ENCODE measurements around the gene KCNC4.
A peak's percentile ranks its signal among the peaks of the same experiment; 100 is the strongest.

Gene KCNC4

GRCh38 chr1:110209715-110210603 is at the start of gene KCNC4:
Gene KCNC4, plus strand, starts transcription at chr1:110210314. Its CDS starts 1,186 bp downstream, at chr1:110211500.
- H3K27ac ChIP-seq: peak within 1 kb of the TSS; percentile 48 to 92 (median 83)
- peak within 1 kb of the TSS; percentile 60 to 90 (median 68) for H3K4me3 ChIP-seq

DNA sequence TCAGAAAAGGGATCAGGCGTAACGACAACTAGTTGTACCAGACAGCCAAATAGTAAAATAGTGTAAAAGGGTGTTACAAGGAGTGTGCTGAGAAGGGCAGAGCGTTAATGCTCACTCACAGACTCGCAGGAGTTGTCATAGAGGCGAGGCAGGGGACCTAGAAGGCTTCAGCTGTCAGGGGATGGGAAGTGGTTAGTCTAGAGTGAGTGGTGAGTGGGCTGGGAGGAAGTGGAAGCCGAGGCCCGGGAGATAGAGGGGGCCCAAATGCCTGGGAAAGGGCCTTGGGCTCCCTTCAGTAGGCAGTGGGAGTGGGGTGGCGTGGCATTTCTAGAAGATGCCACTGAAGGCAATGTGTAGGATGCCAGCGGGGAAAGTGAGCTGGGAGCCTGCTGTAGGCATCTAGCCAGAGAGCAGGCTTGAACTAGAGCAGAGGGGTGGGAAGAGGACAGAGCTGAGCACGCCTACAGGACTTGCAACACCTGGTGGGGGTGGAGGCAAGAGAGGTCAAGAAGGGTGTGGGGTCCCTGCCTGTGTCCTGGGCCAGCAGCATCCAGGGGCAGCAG is 49.5 kb upstream of the KCNC4 start:
- Histone ChIP-seq H3K4me3 (no peak overlapping the region), H3K27ac (no peak overlapping the region)

- H3K27ac ChIP-seq: no peak overlapping the region
- H3K4me3 ChIP-seq: no peak overlapping the region
Observed at GRCh38 chr1:110161165-110161564, 48.9 kb upstream of the KCNC4 start.

- Histone ChIP-seq H3K4me3 (no peak overlapping the region), H3K27ac (no peak overlapping the region)
Observed at GRCh38 chr1:110161849-110162248, 48.3 kb upstream of the KCNC4 start.

- Histone ChIP-seq H3K27ac (no peak overlapping the region), H3K4me3 (no peak overlapping the region)
Observed at GRCh38 chr1:110163591-110163990, 46.5 kb upstream of the KCNC4 start.

DNA sequence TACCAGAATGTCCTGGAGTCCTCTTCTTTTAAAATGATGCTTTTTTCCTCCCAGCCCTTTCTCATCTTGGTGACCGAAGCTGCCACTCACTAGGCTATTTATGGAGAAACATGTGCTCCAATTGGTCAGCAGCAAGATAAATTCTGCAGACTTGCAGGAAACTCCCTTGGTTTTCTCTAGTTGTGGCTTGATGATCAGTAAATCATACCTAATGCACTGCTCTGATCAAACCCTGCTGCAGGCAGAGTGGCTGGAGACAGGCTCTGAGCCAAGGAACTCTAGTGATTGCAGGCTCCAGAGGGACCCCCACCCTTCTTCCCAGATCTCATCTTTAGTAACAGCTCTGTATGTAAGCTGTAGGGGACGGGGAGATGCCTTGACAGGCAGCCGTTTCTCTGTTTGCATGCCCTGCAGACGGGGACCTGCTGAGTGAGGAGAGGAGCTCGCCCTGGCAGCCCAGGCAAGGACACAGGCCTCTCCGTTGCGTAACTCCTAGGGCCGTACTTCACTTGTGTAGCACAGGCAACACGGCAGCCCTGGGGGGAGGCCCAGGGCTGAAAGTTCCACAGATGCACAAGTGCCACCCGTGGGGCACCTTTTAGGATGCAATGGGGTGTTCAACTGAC is 45.3 kb upstream of the KCNC4 start:
- Histone ChIP-seq H3K27ac (no peak overlapping the region), H3K4me3 (no peak overlapping the region)

GRCh38 chr1:110165761-110166231 is 44.3 kb upstream of the KCNC4 start:
- Histone ChIP-seq H3K4me3 (no peak overlapping the region), H3K27ac (no peak overlapping the region)

DNA sequence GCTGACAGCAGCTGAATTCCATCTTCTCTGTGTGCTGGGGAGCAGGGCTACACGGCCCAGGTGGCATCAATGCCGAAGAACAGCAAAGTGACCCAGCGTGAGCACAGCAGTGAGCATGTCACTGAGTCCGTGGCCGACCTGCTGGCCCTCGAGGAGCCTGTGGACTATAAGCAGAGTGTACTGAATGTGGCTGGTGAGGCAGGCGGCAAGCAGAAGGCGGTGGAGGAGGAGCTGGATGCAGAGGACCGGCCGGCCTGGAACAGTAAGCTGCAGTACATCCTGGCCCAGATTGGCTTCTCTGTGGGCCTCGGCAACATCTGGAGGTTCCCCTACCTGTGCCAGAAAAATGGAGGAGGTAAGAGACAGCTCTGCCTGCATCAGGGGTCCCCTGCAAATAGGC is 43.3 kb upstream of the KCNC4 start:
- no peak overlapping the region for H3K27ac ChIP-seq

GRCh38 chr1:110170766-110171733 is 39.1 kb upstream of the KCNC4 start:
- no peak overlapping the region for H3K27ac ChIP-seq

More for the DNA sequence above, 43.3 kb upstream of the KCNC4 start:
- H3K4me3 ChIP-seq: no peak overlapping the region

DNA sequence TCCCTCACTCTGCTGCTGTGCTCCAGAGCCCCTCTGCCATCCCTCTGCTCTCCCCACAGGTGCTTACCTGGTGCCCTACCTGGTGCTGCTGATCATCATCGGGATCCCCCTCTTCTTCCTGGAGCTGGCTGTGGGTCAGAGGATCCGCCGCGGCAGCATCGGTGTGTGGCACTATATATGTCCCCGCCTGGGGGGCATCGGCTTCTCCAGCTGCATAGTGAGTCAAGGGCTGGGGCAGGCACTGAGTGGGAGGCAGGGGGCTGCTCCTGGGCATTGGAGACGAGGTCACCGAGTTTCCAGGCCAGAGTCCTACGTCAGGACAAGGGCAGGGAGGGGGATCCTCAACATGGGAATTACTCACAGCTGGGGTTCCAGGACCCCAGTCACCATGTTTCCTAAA is 38.1 kb upstream of the KCNC4 start:
- H3K27ac ChIP-seq: no peak overlapping the region
- no peak overlapping the region for H3K4me3 ChIP-seq

More at GRCh38 chr1:110170766-110171733, 39.1 kb upstream of the KCNC4 start:
- H3K4me3 ChIP-seq: no peak overlapping the region

DNA sequence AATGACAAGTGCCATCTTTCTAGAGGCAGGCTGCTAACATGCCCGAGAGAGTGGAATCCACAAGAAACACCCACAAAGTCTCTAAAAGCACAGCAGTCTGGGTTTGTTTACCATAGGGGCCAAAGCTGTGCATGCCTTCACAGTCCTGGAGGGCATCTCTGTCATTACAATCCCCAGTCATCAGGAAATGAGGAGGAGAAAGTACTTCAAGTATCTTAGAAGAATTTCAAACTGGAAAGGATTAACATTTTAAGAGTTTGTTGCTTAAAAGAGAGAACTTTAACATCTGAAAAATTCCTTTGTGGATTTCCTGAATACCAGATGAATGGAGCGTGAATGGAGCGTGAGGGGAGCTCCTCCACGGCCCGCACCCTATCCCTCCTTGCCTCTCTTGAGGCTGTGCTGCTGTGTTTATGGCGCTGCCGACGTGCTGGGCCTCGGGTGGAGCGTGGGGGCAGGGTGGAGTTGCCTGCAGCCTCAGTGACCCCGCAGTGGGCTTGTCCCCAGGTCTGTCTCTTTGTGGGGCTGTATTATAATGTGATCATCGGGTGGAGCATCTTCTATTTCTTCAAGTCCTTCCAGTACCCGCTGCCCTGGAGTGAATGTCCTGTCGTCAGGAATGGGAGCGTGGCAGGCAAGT is 36.5 kb upstream of the KCNC4 start:
- H3K27ac ChIP-seq: no peak overlapping the region
- H3K4me3 ChIP-seq: no peak overlapping the region

DNA sequence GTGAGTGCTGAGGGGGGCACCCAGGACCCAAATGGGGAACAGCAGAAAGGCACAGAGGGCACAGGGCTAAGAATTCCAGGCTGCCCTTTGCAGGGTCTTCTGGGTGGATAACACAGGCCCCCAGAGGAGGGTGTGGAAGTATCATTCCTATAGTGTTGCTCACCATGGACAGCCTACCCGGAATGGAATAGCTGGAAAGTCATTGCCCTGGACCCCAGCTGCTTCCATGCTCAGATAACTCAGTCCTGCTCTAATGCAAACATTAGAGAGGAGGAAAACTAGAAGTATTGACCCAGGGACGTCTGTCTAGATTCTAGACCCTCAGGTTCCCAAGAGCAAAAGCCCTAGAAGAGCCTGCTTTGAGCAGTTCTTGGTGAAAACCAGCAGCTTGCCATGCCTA is 35.2 kb upstream of the KCNC4 start:
- H3K4me3 ChIP-seq: no peak overlapping the region
- no peak overlapping the region for H3K27ac ChIP-seq

DNA sequence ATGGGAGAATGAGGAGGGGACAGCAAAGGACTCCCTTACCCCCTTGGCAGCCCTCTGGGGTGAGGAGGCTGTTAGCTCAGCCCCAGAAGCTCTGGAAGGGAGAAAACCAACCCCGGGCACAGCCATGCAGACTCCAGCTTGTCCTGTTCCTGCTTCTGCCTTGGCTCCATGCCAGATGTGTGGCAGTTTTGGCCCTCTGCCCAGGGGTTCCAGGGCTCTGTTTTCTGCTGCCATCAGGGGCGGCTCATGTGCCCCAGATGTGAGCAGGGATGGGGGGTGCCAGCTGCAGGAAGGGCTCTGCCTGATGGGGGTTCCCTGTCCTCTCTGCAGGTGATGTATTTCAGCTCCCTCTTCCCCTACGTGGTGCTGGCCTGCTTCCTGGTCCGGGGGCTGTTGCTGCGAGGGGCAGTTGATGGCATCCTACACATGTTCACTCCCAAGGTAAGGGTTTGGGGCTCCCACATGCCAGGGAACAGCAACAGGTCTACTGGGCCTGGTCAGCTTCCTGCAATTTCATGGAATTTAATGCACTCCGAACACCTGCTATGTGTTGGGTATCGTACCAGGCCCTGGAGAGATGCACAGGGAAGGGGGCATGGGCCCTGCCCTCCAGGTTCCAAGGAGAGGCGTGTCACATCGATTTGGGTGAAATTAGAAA is 33.7 kb upstream of the KCNC4 start:
- H3K4me3 ChIP-seq: no peak overlapping the region
- no peak overlapping the region for H3K27ac ChIP-seq

- H3K27ac ChIP-seq: no peak overlapping the region
- no peak overlapping the region for H3K4me3 ChIP-seq
Observed at GRCh38 chr1:110177775-110178174, 32.3 kb upstream of the KCNC4 start.

DNA sequence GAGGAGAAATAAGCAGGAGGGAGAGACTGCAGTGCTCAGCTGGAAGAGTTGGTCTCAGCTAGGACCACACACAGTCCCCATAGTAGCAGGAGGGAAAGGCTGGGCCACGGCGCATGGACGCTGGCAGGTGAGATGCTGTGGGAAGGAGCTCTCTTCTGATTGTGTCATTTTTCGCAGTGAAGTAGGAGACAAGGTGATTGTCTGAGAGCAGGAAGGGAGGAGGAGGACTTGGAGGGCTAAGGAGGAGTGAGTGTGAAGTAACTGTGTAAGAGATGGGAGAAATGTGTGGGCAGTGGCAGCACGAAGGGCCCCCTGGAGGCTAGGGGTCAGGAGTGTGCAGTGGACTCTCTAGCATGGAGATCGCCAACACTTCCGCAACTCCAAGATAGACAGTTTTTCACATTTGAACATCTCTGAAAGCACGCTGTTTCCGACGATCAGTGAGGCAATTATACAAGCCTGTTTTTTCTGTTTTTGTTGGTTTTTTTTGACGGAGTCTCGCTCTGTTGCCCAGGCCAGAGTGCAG is 26.4 kb upstream of the KCNC4 start:
- Histone ChIP-seq H3K4me3 (no peak overlapping the region), H3K27ac (no peak overlapping the region)

GRCh38 chr1:110184446-110184845 is 25.7 kb upstream of the KCNC4 start:
- no peak overlapping the region for H3K27ac ChIP-seq
- H3K4me3 ChIP-seq: no peak overlapping the region

DNA sequence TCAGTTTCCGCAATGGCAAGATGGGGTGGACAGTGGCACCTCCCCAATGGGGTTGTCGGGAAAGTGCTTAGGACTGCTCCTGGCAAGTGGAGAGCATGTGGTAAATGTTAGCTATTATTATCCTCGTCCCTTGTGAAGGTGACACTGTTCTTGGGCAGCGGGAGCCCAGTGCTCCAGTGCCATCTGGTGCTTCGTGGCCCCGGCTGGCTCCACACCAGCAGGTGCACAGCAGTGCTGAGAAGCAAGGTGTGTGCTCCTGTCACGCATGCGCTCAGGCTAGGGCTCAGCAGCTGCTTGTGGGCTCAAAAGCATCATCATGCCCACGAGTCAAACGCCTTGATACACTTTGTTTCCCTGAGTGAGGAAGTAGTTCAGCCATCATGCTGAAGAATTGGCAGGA is 24.9 kb upstream of the KCNC4 start:
- no peak overlapping the region for H3K27ac ChIP-seq
- H3K4me3 ChIP-seq: no peak overlapping the region

DNA sequence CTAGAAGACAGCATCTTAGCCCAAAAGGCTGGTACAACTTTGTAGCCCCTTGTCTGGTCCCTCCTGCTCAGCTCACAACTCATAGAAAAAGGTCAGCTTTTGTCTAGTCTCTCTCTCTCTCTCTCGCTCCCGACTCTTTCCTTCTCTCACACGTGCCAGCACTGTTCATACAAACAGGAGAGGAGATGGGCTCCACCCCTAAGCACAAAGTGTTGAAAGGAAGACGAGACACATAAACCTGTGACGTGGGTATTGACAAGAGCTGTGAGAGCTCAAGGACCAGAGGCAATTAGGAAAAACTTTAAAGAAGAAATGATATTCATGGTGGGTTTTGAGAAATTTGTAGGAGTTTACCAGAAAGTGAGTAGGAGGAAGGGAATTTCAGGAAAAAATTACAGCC is 23.6 kb upstream of the KCNC4 start:
- H3K4me3 ChIP-seq: no peak overlapping the region

More for the DNA sequence above, 23.6 kb upstream of the KCNC4 start:
- no peak overlapping the region for H3K27ac ChIP-seq

All from skin epidermis (tissue), 12 donors.